Type B pancreatic cell (in vitro differentiated cells): Measurements from ENCODE around the gene TMED9. TPM values are rescaled to one million over a fixed set of nuclear protein-coding genes. Genes with fewer than 3 reads are reported as not detected.
A peak's percentile ranks its signal among the peaks of the same experiment; 100 is the strongest.
"Not testable (repeated sequence)": the region's sequence is repeated elsewhere in the genome, so short reads cannot be mapped to it uniquely, and the experiment has no call there.

ENCODE experiments used
- DNase-seq: peaks from one replicate; pipeline ENCODE4 v3.0.0; 2021; ENCODE audit warnings: mixed read lengths; ENCODE audit not compliant: unreplicated experiment; ENCODE audit errors: extremely low spot score
- H3K27ac Mint-ChIP-seq: 2 replicates; pipeline ENCODE4 v1.8.0; 2021; ENCODE audit warnings: mild to moderate bottlenecking, mixed read lengths
- H3K27me3 Mint-ChIP-seq: 2 replicates; pipeline ENCODE4 v1.8.0; 2021; ENCODE audit warnings: mixed read lengths
- H3K36me3 Mint-ChIP-seq: 2 replicates; pipeline ENCODE4 v1.8.0; 2021; ENCODE audit warnings: mixed read lengths
- H3K4me1 Mint-ChIP-seq: one replicate; pipeline ENCODE4 v1.8.0; 2021; ENCODE audit warnings: mixed read lengths; ENCODE audit not compliant: unreplicated experiment
- H3K4me3 Mint-ChIP-seq: 2 replicates; pipeline ENCODE4 v1.8.0; 2021; ENCODE audit warnings: mild to moderate bottlenecking, mixed read lengths
- H3K9me3 Mint-ChIP-seq: 2 replicates; pipeline ENCODE4 v1.8.0; 2021; ENCODE audit warnings: mixed read lengths
- CTCF ChIP-seq: fragments of 200-600 bp; sonication (generic); conservative IDR thresholded peaks from 2 replicates; pipeline ENCODE4 v1.5.0; 2021; ENCODE audit warnings: antibody characterized with exemption, mild to moderate bottlenecking
- total RNA-seq: library from RNA; stranded (reverse); gene quantifications from 2 replicates; pipeline ENCODE4 v1.2.1, GENCODE V29; 2021; ENCODE audit warnings: low replicate concordance

TMED9 gene
- total RNA-seq, 1 donor from 2014 or later, result 161 TPM

- H3K27ac Mint-ChIP-seq, result no peak overlapping the region
- peaks cover 28% of the 10 kb centered on the region for H3K4me1 Mint-ChIP-seq
- no peak for DNase-seq
- no peak for TF ChIP-seq CTCF
- no peaks in the 10 kb centered on the region for H3K27me3 Mint-ChIP-seq
- H3K9me3 Mint-ChIP-seq, result no peaks in the 10 kb centered on the region
- H3K36me3 Mint-ChIP-seq, result peaks cover 8% of the 10 kb centered on the region
- H3K4me3 Mint-ChIP-seq, result peak overlapping the region; percentile 63
Measured at GRCh38 chr5:177555228-177555627, 36.8 kb upstream of the TMED9 start.

- no peak for TF ChIP-seq CTCF
- H3K36me3 Mint-ChIP-seq, result peaks cover 5% of the 10 kb centered on the region
- H3K4me3 Mint-ChIP-seq, result peak overlapping the region; percentile 63
- no peaks in the 10 kb centered on the region for H3K27me3 Mint-ChIP-seq
- no peaks in the 10 kb centered on the region for H3K9me3 Mint-ChIP-seq
- H3K27ac Mint-ChIP-seq, result no peak overlapping the region
- DNase-seq, result no peak
- peaks cover 26% of the 10 kb centered on the region for H3K4me1 Mint-ChIP-seq
Measured at GRCh38 chr5:177555665-177556064, 36.3 kb upstream of the TMED9 start.

GRCh38 chr5:177557041-177557647 is 34.9 kb upstream of the TMED9 start:
- Mint-ChIP-seq H3K27ac (no peak overlapping the region), H3K9me3 (no peaks in the 10 kb centered on the region), H3K4me3 (no peak overlapping the region), H3K27me3 (no peaks in the 10 kb centered on the region), H3K36me3 (peaks cover 2% of the 10 kb centered on the region), H3K4me1 (peaks cover 23% of the 10 kb centered on the region)
- no peak for DNase-seq
- no peak for TF ChIP-seq CTCF

GRCh38 chr5:177557796-177558195 is 34.2 kb upstream of the TMED9 start:
- no peak for TF ChIP-seq CTCF
- Mint-ChIP-seq H3K4me3 (no peak overlapping the region), H3K36me3 (no peaks in the 10 kb centered on the region), H3K27ac (no peak overlapping the region), H3K9me3 (no peaks in the 10 kb centered on the region), H3K4me1 (peaks cover 17% of the 10 kb centered on the region), H3K27me3 (no peaks in the 10 kb centered on the region)
- DNase-seq, result no peak

GRCh38 chr5:177559446-177559941 is 32.5 kb upstream of the TMED9 start:
- not testable (repeated sequence) for H3K4me3 Mint-ChIP-seq, H3K9me3 Mint-ChIP-seq

GRCh38 chr5:177565046-177565445 is 27.0 kb upstream of the TMED9 start:
- H3K4me1 Mint-ChIP-seq, result peaks cover 4% of the 10 kb centered on the region
- H3K27me3 Mint-ChIP-seq, result peaks cover 10% of the 10 kb centered on the region
- H3K36me3 Mint-ChIP-seq, result no peaks in the 10 kb centered on the region

More at GRCh38 chr5:177559446-177559941, 32.5 kb upstream of the TMED9 start:
- H3K27me3 Mint-ChIP-seq, H3K27ac Mint-ChIP-seq, H3K36me3 Mint-ChIP-seq, DNase-seq: not testable (repeated sequence)
- H3K4me1 Mint-ChIP-seq, result peaks cover 11% of the 10 kb centered on the region

More at GRCh38 chr5:177565046-177565445, 27.0 kb upstream of the TMED9 start:
- TF ChIP-seq CTCF, result no peak
- Mint-ChIP-seq H3K4me3 (no peak overlapping the region), H3K9me3 (no peaks in the 10 kb centered on the region), H3K27ac (no peak overlapping the region)
- DNase-seq, result no peak
